ENCODE data around the gene MPP3.

Gene MPP3

GRCh38 chr17:43840814-43841213 lies 7.9 kb upstream of the MPP3 start:
- no peak for DNase-seq (ENCODE audit: low read depth in 4 of 4, low spot score in 1 of 4)

GRCh38 chr17:43839670-43840108 lies 6.7 kb upstream of the MPP3 start:
- no peak for DNase-seq (ENCODE audit: low read depth in 4 of 4, low spot score in 1 of 4)

- DNase-seq (ENCODE audit: low read depth in 4 of 4, low spot score in 1 of 4): no peak
These were observed 1.2 kb upstream of the MPP3 start for GRCh38 chr17:43834106-43834505.

- DNase-seq (ENCODE audit: low read depth in 4 of 4, low spot score in 1 of 4): no peak
These were observed 574 bp downstream of the MPP3 start for GRCh38 chr17:43832168-43832975.

- no peak for DNase-seq (ENCODE audit: low read depth in 4 of 4, low spot score in 1 of 4)
These were observed 1.3 kb downstream of the MPP3 start for GRCh38 chr17:43831633-43832032.

GRCh38 chr17:43830510-43831140 lies 2.3 kb downstream of the MPP3 start:
- DNase-seq (ENCODE audit: low read depth in 4 of 4, low spot score in 1 of 4): no peak

- no peak for DNase-seq (ENCODE audit: low read depth in 4 of 4, low spot score in 1 of 4)
These were observed 3.2 kb downstream of the MPP3 start for GRCh38 chr17:43829738-43830137.

GRCh38 chr17:43827596-43827995 lies 5.3 kb downstream of the MPP3 start:
- no peak for DNase-seq (ENCODE audit: low read depth in 4 of 4, low spot score in 1 of 4)

- no peak for DNase-seq (ENCODE audit: low read depth in 4 of 4, low spot score in 1 of 4)
These were observed 6.7 kb downstream of the MPP3 start for GRCh38 chr17:43826206-43826605.

- DNase-seq (ENCODE audit: low read depth in 4 of 4, low spot score in 1 of 4): no peak
These were observed 7.4 kb downstream of the MPP3 start for GRCh38 chr17:43825567-43825966.

GRCh38 chr17:43823350-43824084 lies 9.4 kb downstream of the MPP3 start:
- no peak for DNase-seq (ENCODE audit: low read depth in 4 of 4, low spot score in 1 of 4)

GRCh38 chr17:43822570-43823190 lies 10.3 kb downstream of the MPP3 start:
- no peak for DNase-seq (ENCODE audit: low read depth in 4 of 4, low spot score in 1 of 4)

- no peak for DNase-seq (ENCODE audit: low read depth in 4 of 4, low spot score in 1 of 4)
These were observed 12.2 kb downstream of the MPP3 start for GRCh38 chr17:43820759-43821158.

- no peak for DNase-seq (ENCODE audit: low read depth in 4 of 4, low spot score in 1 of 4)
These were observed 14.0 kb downstream of the MPP3 start for GRCh38 chr17:43818966-43819365.

GRCh38 chr17:43817826-43818225 lies 15.1 kb downstream of the MPP3 start:
- DNase-seq (ENCODE audit: low read depth in 4 of 4, low spot score in 1 of 4): no peak

GRCh38 chr17:43816336-43817320 lies 16.3 kb downstream of the MPP3 start:
- no peak for DNase-seq (ENCODE audit: low read depth in 4 of 4, low spot score in 1 of 4)

GRCh38 chr17:43814714-43815113 lies 18.2 kb downstream of the MPP3 start:
- DNase-seq (ENCODE audit: low read depth in 4 of 4, low spot score in 1 of 4): no peak

GRCh38 chr17:43814026-43814425 lies 18.9 kb downstream of the MPP3 start:
- DNase-seq (ENCODE audit: low read depth in 4 of 4, low spot score in 1 of 4): no peak

- no peak for DNase-seq (ENCODE audit: low read depth in 4 of 4, low spot score in 1 of 4)
These were observed 19.6 kb downstream of the MPP3 start for GRCh38 chr17:43813386-43813785.
